ENCODE measurements around the gene AOAH. TPM values are rescaled to one million over a fixed set of nuclear protein-coding genes. Genes with fewer than 3 reads are reported as not detected.

The AOAH gene
- total and polyA plus RNA-seq, 11 donors, result 0.65 to 42.0 (median 1.8) TPM

DNA sequence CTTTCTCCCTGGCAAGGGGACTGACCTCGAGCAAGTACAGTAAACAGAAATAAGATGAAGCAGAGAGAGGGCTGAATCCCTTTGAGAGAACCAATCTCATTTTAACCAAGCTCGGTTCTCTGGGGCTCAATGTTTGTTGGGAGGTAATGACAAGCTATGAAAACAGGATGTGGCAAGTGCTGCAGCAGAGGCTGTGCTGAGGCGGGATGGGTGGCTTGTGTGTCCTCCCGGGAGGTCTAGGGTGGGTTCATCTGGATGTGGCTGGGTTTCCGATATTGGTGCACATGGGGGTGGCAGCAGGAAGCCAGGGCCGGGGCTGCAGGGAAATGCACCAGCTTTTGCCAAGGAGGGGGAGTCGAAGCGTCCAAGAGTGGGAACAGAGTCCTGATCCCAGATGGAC, 84.5 kb downstream of the AOAH start:
- TF ChIP-seq, protein P1, sequence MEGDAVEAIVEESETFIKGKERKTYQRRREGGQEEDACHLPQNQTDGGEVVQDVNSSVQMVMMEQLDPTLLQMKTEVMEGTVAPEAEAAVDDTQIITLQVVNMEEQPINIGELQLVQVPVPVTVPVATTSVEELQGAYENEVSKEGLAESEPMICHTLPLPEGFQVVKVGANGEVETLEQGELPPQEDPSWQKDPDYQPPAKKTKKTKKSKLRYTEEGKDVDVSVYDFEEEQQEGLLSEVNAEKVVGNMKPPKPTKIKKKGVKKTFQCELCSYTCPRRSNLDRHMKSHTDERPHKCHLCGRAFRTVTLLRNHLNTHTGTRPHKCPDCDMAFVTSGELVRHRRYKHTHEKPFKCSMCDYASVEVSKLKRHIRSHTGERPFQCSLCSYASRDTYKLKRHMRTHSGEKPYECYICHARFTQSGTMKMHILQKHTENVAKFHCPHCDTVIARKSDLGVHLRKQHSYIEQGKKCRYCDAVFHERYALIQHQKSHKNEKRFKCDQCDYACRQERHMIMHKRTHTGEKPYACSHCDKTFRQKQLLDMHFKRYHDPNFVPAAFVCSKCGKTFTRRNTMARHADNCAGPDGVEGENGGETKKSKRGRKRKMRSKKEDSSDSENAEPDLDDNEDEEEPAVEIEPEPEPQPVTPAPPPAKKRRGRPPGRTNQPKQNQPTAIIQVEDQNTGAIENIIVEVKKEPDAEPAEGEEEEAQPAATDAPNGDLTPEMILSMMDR (IDR thresholded peaks at IDR 0.05), result no peak
- TF ChIP-seq POLR2A (IDR thresholded peaks at IDR 0.05), result no peak
- H3K27ac ChIP-seq, result no peak overlapping the region
- no peak overlapping the region for H3K4me3 ChIP-seq
- peaks cover 0 to 11% (median 0%) of the 10 kb centered on the region in 9 donors for H3K36me3 ChIP-seq
- intact Hi-C loops (cut with DNase I), result no loop called here
- no peaks in the 10 kb centered on the region for H3K4me1 ChIP-seq
- H3K9me3 ChIP-seq, result no peaks in the 10 kb centered on the region
- ATAC-seq (no peak), DNase-seq (no peak)
- H3K27me3 ChIP-seq, result no peaks in the 10 kb centered on the region
- 55 to 66% (median 58%) methylated on average over 8 of the region's 8 CpGs for WGBS, 4 donors

DNA sequence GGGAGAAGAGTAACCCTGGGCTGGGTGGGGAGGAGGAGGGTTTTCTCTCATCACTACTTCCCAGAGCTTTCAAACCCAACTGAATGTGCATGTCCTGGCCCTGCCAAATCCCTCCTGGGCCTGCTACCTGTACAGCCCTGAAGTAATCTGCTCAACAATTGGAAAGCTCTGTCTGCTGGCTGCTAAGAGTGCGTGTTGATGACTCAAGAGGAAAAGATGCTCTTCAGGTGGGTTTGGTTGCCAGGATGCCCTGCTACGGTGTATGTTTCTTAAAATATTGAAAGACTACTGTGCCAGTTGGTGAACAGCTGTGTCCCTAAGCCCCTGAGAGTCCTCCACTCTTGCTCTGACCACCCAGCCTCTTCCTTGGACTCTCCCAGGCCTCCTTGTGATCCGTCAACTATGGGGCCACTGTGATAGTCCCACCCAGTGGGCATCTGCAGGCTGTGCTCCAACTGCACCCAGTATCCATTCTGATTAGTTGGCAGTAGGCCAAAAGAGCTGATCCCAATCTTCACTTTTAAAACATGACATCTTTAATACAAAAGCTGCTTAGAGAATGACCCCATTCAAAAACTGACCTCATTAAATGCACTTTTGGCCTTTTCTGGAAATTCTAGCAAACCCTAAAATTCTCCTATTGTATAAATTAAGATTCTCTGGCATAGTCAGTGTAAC, 85.6 kb downstream of the AOAH start:
- TF ChIP-seq, protein P1 (IDR thresholded peaks at IDR 0.05), result no peak
- TF ChIP-seq POLR2A (IDR thresholded peaks at IDR 0.05), result no peak
- intact Hi-C loops (cut with DNase I), result no loop called here
- DNase-seq (no peak), ATAC-seq (no peak)
- Histone ChIP-seq H3K36me3 (peaks cover 0 to 17% (median 0%) of the 10 kb centered on the region in 9 donors), H3K27me3 (no peaks in the 10 kb centered on the region), H3K4me3 (no peak overlapping the region), H3K4me1 (no peaks in the 10 kb centered on the region), H3K9me3 (no peaks in the 10 kb centered on the region), H3K27ac (no peak overlapping the region)
- 83 to 91% (median 89%) methylated on average over 3 of the region's 3 CpGs for WGBS, 4 donors

DNA sequence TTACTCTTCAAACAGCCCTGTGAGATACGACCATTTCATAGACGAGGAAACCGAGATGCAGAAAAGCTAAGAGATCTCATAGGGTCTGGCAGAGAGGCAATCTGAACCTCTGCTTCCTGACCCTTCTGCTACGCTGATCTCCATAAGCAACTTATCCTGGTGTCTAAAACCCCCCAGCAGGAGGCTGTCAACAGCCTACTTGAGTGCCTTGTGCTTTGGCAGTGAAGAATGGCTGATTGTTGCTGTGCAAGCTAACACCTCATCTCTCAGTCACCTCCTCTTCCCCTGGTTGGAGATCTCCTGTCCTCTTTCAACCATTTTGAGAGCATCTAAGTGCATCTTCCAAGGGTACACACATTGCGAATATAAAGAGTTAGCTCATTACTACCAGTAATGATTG, 86.2 kb downstream of the AOAH start:
- intact Hi-C loops (cut with DNase I), result no loop called here
- H3K9me3 ChIP-seq, result no peaks in the 10 kb centered on the region
- no peak for DNase-seq
- no peaks in the 10 kb centered on the region for H3K27me3 ChIP-seq
- H3K4me3 ChIP-seq, result no peak overlapping the region
- no peak for TF ChIP-seq POLR2A (IDR thresholded peaks at IDR 0.05)
- TF ChIP-seq, protein P1 (IDR thresholded peaks at IDR 0.05), result no peak
- H3K36me3 ChIP-seq, result peaks cover 0 to 23% (median 0%) of the 10 kb centered on the region in 9 donors
- H3K27ac ChIP-seq, result no peak overlapping the region
- WGBS, 4 donors, result 72 to 83% (median 81%) methylated on average over 5 of the region's 5 CpGs
- H3K4me1 ChIP-seq, result no peaks in the 10 kb centered on the region
- no peak for ATAC-seq

DNA sequence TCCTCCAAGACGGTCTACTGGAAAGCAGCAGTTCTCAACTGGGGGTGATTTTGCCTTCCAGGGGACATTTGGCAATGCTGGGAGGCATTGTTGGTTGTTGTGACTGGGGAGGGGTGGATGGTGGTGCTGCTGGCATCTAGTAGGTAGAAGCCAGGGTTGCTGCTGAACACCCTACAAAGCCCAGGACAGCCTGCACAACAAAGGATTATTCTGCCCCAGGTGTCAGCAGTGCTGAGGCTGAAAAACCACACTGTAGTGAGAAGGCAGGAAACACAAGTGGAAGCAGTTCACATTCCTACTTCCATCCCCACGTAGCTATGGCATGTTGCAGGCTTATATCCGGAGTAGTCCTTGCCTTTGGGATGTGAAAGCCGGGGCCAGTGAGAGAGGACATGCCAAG, 86.9 kb downstream of the AOAH start:
- no peak overlapping the region for H3K27ac ChIP-seq
- intact Hi-C loops (cut with DNase I), result no loop called here
- TF ChIP-seq, protein P1 (IDR thresholded peaks at IDR 0.05), result no peak
- TF ChIP-seq POLR2A (IDR thresholded peaks at IDR 0.05), result no peak
- H3K27me3 ChIP-seq, result no peaks in the 10 kb centered on the region
- no peaks in the 10 kb centered on the region for H3K9me3 ChIP-seq
- ATAC-seq (no peak), DNase-seq (no peak)
- no peaks in the 10 kb centered on the region for H3K4me1 ChIP-seq
- 55 to 68% (median 60%) methylated on average over 4 of the region's 4 CpGs for WGBS, 4 donors
- H3K4me3 ChIP-seq, result no peak overlapping the region
- peaks cover 0 to 30% (median 0%) of the 10 kb centered on the region in 9 donors for H3K36me3 ChIP-seq

Data from heart left ventricle (tissue), 16 donors.